SK-N-SH (cell line): ENCODE results near the gene MUS81. TPM values are rescaled to one million over a fixed set of nuclear protein-coding genes. Genes with fewer than 3 reads are reported as not detected.

ENCODE experiments used
- CTCF ChIA-PET: fragments of 300-600, 350-600 bp; formaldehyde crosslinking; extraction: SDS; loops from one replicate; lab custom pipeline; 2021; lab: Yijun Ruan, JAX
- POLR2A ChIA-PET: fragments of 350-600 bp; sonication (Branson Sonifier 250); formaldehyde crosslinking; extraction: SDS; loops from one replicate; lab custom pipeline; 2020; ENCODE audit warnings: antibody characterized with exemption, inconsistent platforms; lab: Yijun Ruan, JAX
- DNase-seq: peaks from one replicate; pipeline ENCODE4 v3.0.0; 2012
- H2AFZ ChIP-seq: fragments of 200-600 bp; sonication (generic); 2 replicates; pipeline ENCODE4 v1.8.1; 2016; ENCODE audit warnings: antibody characterized with exemption, mild to moderate bottlenecking, low read depth
- H3F3A ChIP-seq: fragments of 200-600 bp; sonication (generic); replicated peaks from 2 replicates; pipeline ENCODE3; 2016; ENCODE audit warnings: antibody characterized with exemption, mild to moderate bottlenecking; ENCODE audit not compliant: insufficient read depth
- H3K27ac ChIP-seq, 2 experiments: fragments of 200-500 bp in 1 of 2; fragments of 200-600 bp in 1 of 2; sonication (Bioruptor generic) in 1 of 2; sonication (generic), shearing (Covaris generic) in 1 of 2; 2 replicates each; pipeline versions ENCODE4 v1.5.1 to v1.6.1; 2014 to 2016; ENCODE audit warnings: low read depth in 2 of 2, inconsistent platforms in 1 of 2, low read length in 1 of 2, mild to moderate bottlenecking in 1 of 2, mixed read lengths in 1 of 2
- H3K27me3 ChIP-seq: fragments of 200-600 bp; sonication (generic), shearing (Covaris generic); 2 replicates; pipeline ENCODE4 v1.6.1; 2016; ENCODE audit warnings: mixed run types; ENCODE audit not compliant: insufficient read depth
- H3K36me3 ChIP-seq, 2 experiments: fragments of 200-500 bp in 1 of 2; fragments of 200-600 bp in 1 of 2; sonication (Bioruptor generic) in 1 of 2; sonication (generic) in 1 of 2; replicated peaks in 1 of 2; 2 replicates each; pipeline versions ENCODE3 to v1.5.1; 2014 to 2016; ENCODE audit warnings: low read length in 1 of 2, mild to moderate bottlenecking in 1 of 2; ENCODE audit not compliant: insufficient read depth in 2 of 2, control insufficient read depth in 1 of 2
- H3K4me1 ChIP-seq, 2 experiments: fragments of 200-500 bp in 1 of 2; fragments of 200-600 bp in 1 of 2; sonication (Bioruptor generic) in 1 of 2; sonication (generic), shearing (Covaris generic) in 1 of 2; 2 replicates each; pipeline versions ENCODE4 v1.5.1 to v1.6.1; 2014 to 2016; ENCODE audit warnings: low read depth in 1 of 2, low read length in 1 of 2, mixed run types in 1 of 2; ENCODE audit not compliant: insufficient read depth in 2 of 2, control insufficient read depth in 1 of 2
- H3K4me2 ChIP-seq: fragments of 200-600 bp; sonication (generic), shearing (Covaris generic); 2 replicates; pipeline ENCODE4 v1.6.1; 2017; ENCODE audit warnings: mixed run types
- H3K4me3 ChIP-seq, 2 experiments: fragments of 200-500 bp in 1 of 2; fragments of 200-600 bp in 1 of 2; sonication (Bioruptor generic) in 1 of 2; sonication (generic), shearing (Covaris generic) in 1 of 2; 2 replicates each; pipeline versions ENCODE4 v1.5.1 to v1.8.1; 2014 to 2016; ENCODE audit warnings: low read depth in 2 of 2, inconsistent platforms in 1 of 2, low read length in 1 of 2, mild to moderate bottlenecking in 1 of 2, mixed read lengths in 1 of 2, moderate library complexity in 1 of 2
- H3K79me2 ChIP-seq: fragments of 200-600 bp; sonication (generic); 2 replicates; pipeline ENCODE4 v1.8.1; 2017; ENCODE audit warnings: mild to moderate bottlenecking; ENCODE audit not compliant: insufficient read depth
- H3K9ac ChIP-seq: fragments of 200-600 bp; sonication (generic); 2 replicates; pipeline ENCODE4 v1.6.1; 2017; ENCODE audit warnings: mixed run types
- H3K9me2 ChIP-seq: fragments of 200-600 bp; sonication (generic); 2 replicates; pipeline ENCODE4 v1.6.1; 2017; ENCODE audit warnings: mixed run types
- H3K9me3 ChIP-seq: fragments of 200-600 bp; sonication (generic); 2 replicates; pipeline ENCODE4 v1.6.1; 2017; ENCODE audit warnings: mixed run types, mild to moderate bottlenecking, moderate library complexity
- H4K20me1 ChIP-seq: fragments of 200-600 bp; sonication (generic); 2 replicates; pipeline ENCODE4 v1.6.1; 2017; ENCODE audit warnings: mild to moderate bottlenecking, mixed run types; ENCODE audit not compliant: insufficient read depth
- CHD2 ChIP-seq: fragments of 150-350 bp; IDR thresholded peaks from 2 replicates; pipeline ENCODE4 v1.6.1; 2018; ENCODE audit warnings: low read length; ENCODE audit not compliant: partially characterized antibody
- EZH2phosphoT487 ChIP-seq: fragments of 200-600 bp; sonication (generic); IDR thresholded peaks from 2 replicates; pipeline ENCODE4 v1.6.1; 2017; ENCODE audit warnings: low read depth, mixed run types, mild to moderate bottlenecking, antibody characterized with exemption, moderate library complexity, borderline replicate concordance
- FOSL2 ChIP-seq: IDR thresholded peaks from 2 replicates; pipeline ENCODE4 v1.4.0; 2012; ENCODE audit warnings: low read depth, mild to moderate bottlenecking, moderate library complexity, borderline replicate concordance
- FOXM1 ChIP-seq: IDR thresholded peaks from 2 replicates; pipeline ENCODE4 v1.4.0; 2012; ENCODE audit warnings: low read depth, mild to moderate bottlenecking
- MEF2A ChIP-seq: IDR thresholded peaks from 2 replicates; pipeline ENCODE4 v1.4.0; 2012; ENCODE audit warnings: low read depth, borderline replicate concordance
- MXI1 ChIP-seq: IDR thresholded peaks from 2 replicates; pipeline ENCODE4 v1.6.1; 2012; ENCODE audit warnings: mild to moderate bottlenecking, low read depth, low read length, improper control_type of control experiment
- NFIC ChIP-seq: IDR thresholded peaks from 2 replicates; pipeline ENCODE4 v1.4.0; 2012; ENCODE audit warnings: borderline replicate concordance
- RAD21 ChIP-seq: IDR thresholded peaks from 2 replicates; pipeline ENCODE4 v1.6.1; 2012; ENCODE audit warnings: mild to moderate bottlenecking, low read length
- RCOR1 ChIP-seq: fragments of 150-350 bp; IDR thresholded peaks from 2 replicates; pipeline ENCODE4 v1.6.1; 2017; ENCODE audit warnings: antibody characterized with exemption, low read length
- REST ChIP-seq: IDR thresholded peaks from 2 replicates; pipeline ENCODE4 v1.6.1; 2012; ENCODE audit warnings: mild to moderate bottlenecking, low read depth, low read length, moderate library complexity
- RFX5 ChIP-seq: IDR thresholded peaks from 2 replicates; pipeline ENCODE4 v1.6.1; 2012; ENCODE audit warnings: mild to moderate bottlenecking, improper control_type of control experiment, low read length
- SIN3A ChIP-seq: IDR thresholded peaks from 2 replicates; pipeline ENCODE4 v1.6.1; 2012; ENCODE audit warnings: low read depth, mild to moderate bottlenecking, low read length, moderate library complexity, borderline replicate concordance
- SMC3 ChIP-seq: IDR thresholded peaks from 2 replicates; pipeline ENCODE4 v1.6.1; 2012; ENCODE audit warnings: low read depth, low read length, improper control_type of control experiment
- TAF1 ChIP-seq: IDR thresholded peaks from 2 replicates; pipeline ENCODE4 v1.6.1; 2012; ENCODE audit warnings: low read depth, mild to moderate bottlenecking, low read length, moderate library complexity, borderline replicate concordance
- TCF12 ChIP-seq: IDR thresholded peaks from 2 replicates; pipeline ENCODE4 v1.4.0; 2012
- TEAD4 ChIP-seq: IDR thresholded peaks from 2 replicates; pipeline ENCODE4 v1.4.0; 2012; ENCODE audit warnings: mild to moderate bottlenecking, borderline replicate concordance; ENCODE audit not compliant: insufficient read depth
- USF1 ChIP-seq: IDR thresholded peaks from 2 replicates; pipeline ENCODE4 v1.4.0; 2012; ENCODE audit warnings: low read depth, borderline replicate concordance
- USF2 ChIP-seq: fragments of 150-350 bp; IDR thresholded peaks from 2 replicates; pipeline ENCODE4 v1.6.1; 2017; ENCODE audit warnings: antibody characterized with exemption, low read length, low read depth, borderline replicate concordance
- YY1 ChIP-seq: IDR thresholded peaks from 2 replicates; pipeline ENCODE4 v1.4.0; 2012; ENCODE audit warnings: low read depth, mild to moderate bottlenecking
- WGBS: methylation state at CpG from one replicate; pipeline ENCODE4 v1.1.6; 2017; ENCODE audit warnings: low lambda C conversion rate; 5-methylcytosine and 5-hydroxymethylcytosine counted together
- polyA plus RNA-seq, 3 experiments: library from polyadenylated mRNA; depleted of rRNA; stranded (reverse); fragments of >200 nt; gene quantifications; 2 replicates each; pipeline ENCODE4 v1.2.3, GENCODE V29; 2012

MUS81 gene
- polyA plus RNA-seq, 1 of the 3 experiments (the other 2 are of a cell fraction) = 58.2 TPM

GRCh38 chr11:65915101-65915820, 55.0 kb downstream of the MUS81 start:
- Histone ChIP-seq H3K9me3 (no peaks in the 10 kb centered on the region), H2AFZ (no peak overlapping the region), H3K4me3 (no peak overlapping the region), H3F3A (peaks cover 27% of the 10 kb centered on the region), H3K27me3 (no peaks in the 10 kb centered on the region), H3K9me2 (no peaks in the 10 kb centered on the region), H4K20me1 (no peaks in the 10 kb centered on the region), H3K36me3 (peaks cover 0 to 2% of the 10 kb centered on the region in 2 experiments), H3K9ac (peak overlapping the region; percentile 59), H3K4me1 (peaks cover 28 to 60% of the 10 kb centered on the region in 2 experiments; a peak in 3 of 4 replicates), H3K27ac (peak overlapping the region; percentile 84 to 97; a peak in 3 of 4 replicates), H3K4me2 (peak overlapping the region; percentile 96), H3K79me2 (peaks cover 66% of the 10 kb centered on the region)
- TF ChIP-seq SMC3 = no peak
- no peak for TF ChIP-seq NFIC
- no peak for TF ChIP-seq TAF1
- TF ChIP-seq YY1 = peak; percentile 4; the same call in 1 of the 2 replicates
- ChIA-PET POLR2A (interaction anchor here (0.7 kb wide), 2 partner anchors 56 to 544 kb away, joined by 5 read pairs; no protein-coding TSS in a partner anchor), CTCF (interaction anchor here (1.1 to 2.1 kb wide), 4 partner anchors 23 to 49 kb away, joined by 3 to 11 read pairs (median 6); partner anchors contain the start of gene FIBP)
- DNase-seq = no peak
- 32% methylated on average over 8 of the region's 10 CpGs for WGBS

- H3K9me2 ChIP-seq = no peaks in the 10 kb centered on the region
- WGBS = 0% methylated on average over 3 of the region's 13 CpGs
- DNase-seq = no peak
- H4K20me1 ChIP-seq = 0 out of 2 replicates have a peak, but pooled peaks cover 3% of the 10 kb centered on the region
- H2AFZ ChIP-seq = no peak overlapping the region
- peak overlapping the region; percentile 84 to 97; a peak in 3 of 4 replicates for H3K27ac ChIP-seq
- peak overlapping the region; percentile 96 for H3K4me2 ChIP-seq
- H3K4me3 ChIP-seq = peak overlapping the region in 1 of 2 experiments; percentile 28; a peak in 2 of 4 replicates
- peak overlapping the region; percentile 99; the same call in 1 of the 2 replicates for H3K9ac ChIP-seq
- H3F3A ChIP-seq = peaks cover 24% of the 10 kb centered on the region
- CTCF ChIA-PET = interaction anchor here (1.3 to 3.3 kb wide), 3 partner anchors 27 to 50 kb away, joined by 3 to 24 read pairs (median 7); partner anchors contain the start of gene FIBP
- H3K79me2 ChIP-seq = peaks cover 72% of the 10 kb centered on the region
- POLR2A ChIA-PET = no interaction called here
- H3K27me3 ChIP-seq = no peaks in the 10 kb centered on the region
- peaks cover 0 to 4% of the 10 kb centered on the region in 2 experiments for H3K36me3 ChIP-seq
- no peaks in the 10 kb centered on the region for H3K9me3 ChIP-seq
- H3K4me1 ChIP-seq = peaks cover 34 to 66% of the 10 kb centered on the region in 2 experiments; a peak in 3 of 4 replicates
- peak; percentile 64; the same call in 1 of the 2 replicates for TF ChIP-seq TAF1
- no peak for TF ChIP-seq RFX5
- peak; percentile 76 for TF ChIP-seq FOXM1
- no peak for TF ChIP-seq CHD2
- TF ChIP-seq RAD21 = no peak
- no peak; the same call in 1 of the 2 replicates for TF ChIP-seq MEF2A
- TF ChIP-seq SIN3A = no peak
- peak; percentile 92 for TF ChIP-seq TCF12
- TF ChIP-seq USF1 = peak; percentile 57
- TF ChIP-seq EZH2phosphoT487 = no peak
- no peak for TF ChIP-seq MXI1
- peak; percentile 99 for TF ChIP-seq TEAD4
- TF ChIP-seq NFIC = peak; percentile 95
- no peak for TF ChIP-seq USF2
- TF ChIP-seq FOSL2 = peak; percentile 100
- no peak for TF ChIP-seq RCOR1
- TF ChIP-seq SMC3 = no peak
- TF ChIP-seq REST = peak; percentile 62; the same call in 1 of the 2 replicates
These were observed 55.6 kb downstream of the MUS81 start for GRCh38 chr11:65915821-65916251.
